Measurements from ENCODE around the gene VPS33A.

VPS33A gene

GRCh38 chr12:122230798-122231197 is 35.5 kb downstream of the VPS33A start:
- no peak for ATAC-seq
- no peaks in the 10 kb centered on the region for H3K9me3 Mint-ChIP-seq
- no peak for DNase-seq
- peaks cover 19% of the 10 kb centered on the region for H3K4me1 Mint-ChIP-seq
- H3K4me3 Mint-ChIP-seq, result no peak overlapping the region
- H3K27ac Mint-ChIP-seq, result no peak overlapping the region
- H3K36me3 Mint-ChIP-seq (ENCODE audit: low read depth), result peaks cover 21% of the 10 kb centered on the region
- H3K27me3 Mint-ChIP-seq, result no peaks in the 10 kb centered on the region

- H3K4me3 Mint-ChIP-seq, result peak overlapping the region; percentile 87
- H3K9me3 Mint-ChIP-seq, result no peaks in the 10 kb centered on the region
- H3K27ac Mint-ChIP-seq, result no peak overlapping the region
- H3K27me3 Mint-ChIP-seq, result no peaks in the 10 kb centered on the region
- no peak for ATAC-seq
- peaks cover 35% of the 10 kb centered on the region for H3K4me1 Mint-ChIP-seq
- DNase-seq, result no peak
- H3K36me3 Mint-ChIP-seq (ENCODE audit: low read depth), result peaks cover 30% of the 10 kb centered on the region
Observed at GRCh38 chr12:122228092-122228491, 38.2 kb downstream of the VPS33A start.

- H3K27ac Mint-ChIP-seq, result peak overlapping the region; percentile 48
- peak; percentile 44 for DNase-seq
- ATAC-seq, result no peak
Observed at GRCh38 chr12:122227341-122227740, 39.0 kb downstream of the VPS33A start.

GRCh38 chr12:122226366-122227125 is 39.7 kb downstream of the VPS33A start:
- H3K9me3 Mint-ChIP-seq, result no peaks in the 10 kb centered on the region
- peaks cover 33% of the 10 kb centered on the region for H3K36me3 Mint-ChIP-seq (ENCODE audit: low read depth)
- H3K4me1 Mint-ChIP-seq, result peaks cover 40% of the 10 kb centered on the region
- ATAC-seq, result peak; percentile 53
- H3K27ac Mint-ChIP-seq, result no peak overlapping the region
- DNase-seq, result no peak
- peak overlapping the region; percentile 87 for H3K4me3 Mint-ChIP-seq
- no peaks in the 10 kb centered on the region for H3K27me3 Mint-ChIP-seq

More at GRCh38 chr12:122227341-122227740, 39.0 kb downstream of the VPS33A start:
- peaks cover 40% of the 10 kb centered on the region for H3K4me1 Mint-ChIP-seq
- no peaks in the 10 kb centered on the region for H3K27me3 Mint-ChIP-seq
- peak overlapping the region; percentile 87 for H3K4me3 Mint-ChIP-seq
- peaks cover 32% of the 10 kb centered on the region for H3K36me3 Mint-ChIP-seq (ENCODE audit: low read depth)
- no peaks in the 10 kb centered on the region for H3K9me3 Mint-ChIP-seq

- H3K4me3 Mint-ChIP-seq, result peak within 1 kb of the TSS; percentile 87
- H3K27me3 Mint-ChIP-seq, result no peaks in the 10 kb centered on the region
- ATAC-seq, result peak; percentile 95
- H3K27ac Mint-ChIP-seq, result peak within 1 kb of the TSS; percentile 83
- no peaks in the 10 kb centered on the region for H3K9me3 Mint-ChIP-seq
- H3K36me3 Mint-ChIP-seq (ENCODE audit: low read depth), result peaks cover 31% of the 10 kb centered on the region
- peak; percentile 100 for DNase-seq
- H3K4me1 Mint-ChIP-seq, result peaks cover 40% of the 10 kb centered on the region
Observed at GRCh38 chr12:122225683-122226365, 40.5 kb downstream of the VPS33A start, which contains the start of gene DIABLO. TSS of gene DIABLO (minus strand) at chr12:122226052. CDS start at chr12:122226014, 38 bp downstream.

- Mint-ChIP-seq H3K27me3 (no peaks in the 10 kb centered on the region), H3K4me3 (no peak overlapping the region), H3K4me1 (peaks cover 2% of the 10 kb centered on the region), H3K27ac (no peak overlapping the region), H3K36me3 (ENCODE audit: low read depth) (peaks cover 45% of the 10 kb centered on the region), H3K9me3 (no peaks in the 10 kb centered on the region)
- no peak for DNase-seq
- no peak for ATAC-seq
Observed at GRCh38 chr12:122216445-122216844, 49.8 kb downstream of the VPS33A start.

GRCh38 chr12:122215771-122216170 is 50.5 kb downstream of the VPS33A start:
- Mint-ChIP-seq H3K27me3 (no peaks in the 10 kb centered on the region), H3K9me3 (no peaks in the 10 kb centered on the region), H3K27ac (no peak overlapping the region), H3K36me3 (ENCODE audit: low read depth) (peaks cover 45% of the 10 kb centered on the region), H3K4me1 (peaks cover 2% of the 10 kb centered on the region), H3K4me3 (no peak overlapping the region)
- DNase-seq (no peak), ATAC-seq (no peak)

- Mint-ChIP-seq H3K27me3 (peaks cover 10% of the 10 kb centered on the region), H3K27ac (no peak overlapping the region), H3K4me3 (no peak overlapping the region), H3K9me3 (no peaks in the 10 kb centered on the region), H3K4me1 (peaks cover 8% of the 10 kb centered on the region), H3K36me3 (ENCODE audit: low read depth) (peaks cover 20% of the 10 kb centered on the region)
- ATAC-seq (no peak), DNase-seq (no peak)
Observed at GRCh38 chr12:122208073-122208820, 58.0 kb downstream of the VPS33A start.

GRCh38 chr12:122207391-122207790 is 58.9 kb downstream of the VPS33A start:
- ATAC-seq, result no peak
- Mint-ChIP-seq H3K36me3 (ENCODE audit: low read depth) (peaks cover 20% of the 10 kb centered on the region), H3K27ac (no peak overlapping the region), H3K4me3 (no peak overlapping the region), H3K27me3 (peaks cover 16% of the 10 kb centered on the region), H3K9me3 (no peaks in the 10 kb centered on the region), H3K4me1 (peaks cover 14% of the 10 kb centered on the region)
- no peak for DNase-seq

GRCh38 chr12:122206976-122207375 is 59.3 kb downstream of the VPS33A start:
- Mint-ChIP-seq H3K27me3 (peaks cover 17% of the 10 kb centered on the region), H3K4me1 (peaks cover 14% of the 10 kb centered on the region), H3K4me3 (no peak overlapping the region), H3K36me3 (ENCODE audit: low read depth) (peaks cover 17% of the 10 kb centered on the region), H3K9me3 (no peaks in the 10 kb centered on the region), H3K27ac (no peak overlapping the region)
- ATAC-seq, result no peak
- no peak for DNase-seq

GRCh38 chr12:122206111-122206881 is 60.0 kb downstream of the VPS33A start:
- peaks cover 14% of the 10 kb centered on the region for H3K4me1 Mint-ChIP-seq
- DNase-seq, result no peak
- H3K36me3 Mint-ChIP-seq (ENCODE audit: low read depth), result peaks cover 14% of the 10 kb centered on the region
- H3K4me3 Mint-ChIP-seq, result no peak overlapping the region
- no peak overlapping the region for H3K27ac Mint-ChIP-seq
- peaks cover 20% of the 10 kb centered on the region for H3K27me3 Mint-ChIP-seq
- no peaks in the 10 kb centered on the region for H3K9me3 Mint-ChIP-seq
- no peak for ATAC-seq

GRCh38 chr12:122205053-122205925 is 61.0 kb downstream of the VPS33A start:
- peaks cover 12% of the 10 kb centered on the region for H3K36me3 Mint-ChIP-seq (ENCODE audit: low read depth)
- peaks cover 20% of the 10 kb centered on the region for H3K27me3 Mint-ChIP-seq
- H3K27ac Mint-ChIP-seq, result no peak overlapping the region

More at GRCh38 chr12:122205053-122205925, 61.0 kb downstream of the VPS33A start:
- DNase-seq (no peak), ATAC-seq (no peak)
- peaks cover 14% of the 10 kb centered on the region for H3K4me1 Mint-ChIP-seq
- H3K4me3 Mint-ChIP-seq, result peak overlapping the region; percentile 52
- H3K9me3 Mint-ChIP-seq, result no peaks in the 10 kb centered on the region
